GM21390 (cell line): ENCODE data around the gene TMEM52.

Experiments
- ATAC-seq: cut with Tn5 transposase; IDR thresholded peaks from one replicate; pipeline ENCODE4 v1.9.1; 2021; ENCODE audit not compliant: unreplicated experiment

The TMEM52 gene

DNA sequence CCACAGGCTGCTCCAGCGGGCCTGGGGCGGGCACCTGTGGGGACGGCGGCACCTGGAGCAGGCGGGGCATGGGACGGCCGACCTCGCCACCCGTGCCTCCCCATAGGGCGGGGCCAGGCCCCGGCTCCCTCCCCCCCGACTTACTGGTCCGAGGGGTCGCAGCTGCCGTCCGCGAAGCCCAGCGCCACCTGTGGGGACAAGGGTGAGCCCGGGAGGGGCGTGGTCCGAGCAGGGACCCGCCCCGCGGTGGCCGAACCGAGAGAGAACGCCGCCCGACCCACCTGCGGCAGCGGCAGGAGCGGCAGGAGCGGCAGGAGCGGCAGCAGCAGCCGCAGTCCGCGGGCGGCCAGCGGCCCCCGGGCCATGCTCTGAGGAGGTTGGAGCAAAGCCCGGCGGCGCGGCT, at the start of gene TMEM52:
TSS of gene TMEM52 (minus strand) at position 379 of the 403 bp plus-strand sequence. CDS start at position 365, 14 bp downstream.
- peak; percentile 25 for ATAC-seq

DNA sequence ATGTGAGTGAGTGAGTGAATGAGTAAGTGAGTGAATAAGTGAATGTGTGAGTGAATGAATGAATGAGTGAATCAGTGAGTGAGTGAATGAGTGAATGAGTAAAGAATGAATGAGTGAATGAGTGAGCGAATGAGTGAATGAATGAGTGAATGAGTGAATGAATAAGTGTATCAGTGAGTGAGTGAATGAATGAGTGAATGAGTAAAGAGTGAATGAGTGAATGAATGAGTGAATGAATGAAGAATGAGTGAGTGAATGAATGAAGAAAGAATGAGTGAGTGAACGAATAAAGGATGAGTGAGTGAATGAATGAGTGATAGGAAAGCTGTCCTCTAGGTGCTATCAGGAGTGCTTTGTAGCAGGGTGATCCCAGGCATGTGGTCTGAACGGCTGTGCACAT, 48.8 kb upstream of the TMEM52 start:
- ATAC-seq, result no peak

DNA sequence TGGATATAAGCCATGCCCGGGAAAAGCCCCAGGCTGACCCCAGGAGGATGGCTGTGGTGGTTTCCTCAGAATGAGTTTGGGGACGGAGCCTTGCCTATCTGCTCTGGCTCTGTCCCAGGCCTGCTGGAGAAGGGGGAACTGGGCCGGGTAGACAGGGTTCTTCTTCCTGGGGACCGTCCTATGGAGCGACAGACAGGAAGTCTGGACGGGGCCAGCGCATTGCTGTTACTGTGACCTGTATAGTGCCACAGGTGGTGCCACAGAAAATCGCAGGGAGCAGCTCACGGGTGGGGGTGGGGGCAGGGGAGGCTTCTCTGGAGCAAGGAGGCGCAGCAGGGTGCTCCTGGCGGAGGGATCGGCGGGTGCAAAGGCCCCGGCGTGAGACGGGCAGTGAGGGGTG, 48.1 kb upstream of the TMEM52 start:
- no peak for ATAC-seq

DNA sequence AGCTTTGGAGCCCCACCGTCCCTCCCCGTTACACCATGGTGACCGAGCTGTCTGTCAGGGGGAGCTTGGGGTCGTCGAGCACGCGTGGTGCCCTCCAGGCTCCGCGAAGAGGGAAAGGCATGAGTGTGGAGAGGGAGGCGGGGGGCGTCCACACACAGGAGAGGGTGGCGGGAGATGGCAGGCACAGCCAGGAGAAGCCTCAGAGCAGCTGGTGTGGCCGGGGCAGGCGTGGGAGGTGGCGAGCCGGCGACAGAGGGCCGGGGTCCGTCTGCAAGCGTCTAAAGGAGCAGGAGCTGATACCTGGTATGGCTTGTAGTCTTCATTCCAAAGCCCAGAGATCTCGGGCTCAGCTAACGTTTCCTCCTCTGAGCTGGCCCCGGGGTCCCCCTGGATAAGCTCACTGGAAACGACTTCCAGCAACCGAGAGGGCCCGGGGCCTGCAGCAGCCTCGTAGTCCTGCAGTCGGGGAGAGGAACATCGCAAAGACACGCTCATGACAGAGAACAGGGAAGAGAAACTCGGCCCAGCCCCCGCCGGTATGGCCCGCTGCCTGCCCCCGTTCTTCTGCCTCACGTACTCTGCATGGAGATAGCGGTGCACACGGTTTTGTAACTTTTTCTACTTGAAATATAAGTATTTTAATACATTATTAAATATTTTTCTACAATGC, 47.1 kb upstream of the TMEM52 start:
- ATAC-seq, result no peak

DNA sequence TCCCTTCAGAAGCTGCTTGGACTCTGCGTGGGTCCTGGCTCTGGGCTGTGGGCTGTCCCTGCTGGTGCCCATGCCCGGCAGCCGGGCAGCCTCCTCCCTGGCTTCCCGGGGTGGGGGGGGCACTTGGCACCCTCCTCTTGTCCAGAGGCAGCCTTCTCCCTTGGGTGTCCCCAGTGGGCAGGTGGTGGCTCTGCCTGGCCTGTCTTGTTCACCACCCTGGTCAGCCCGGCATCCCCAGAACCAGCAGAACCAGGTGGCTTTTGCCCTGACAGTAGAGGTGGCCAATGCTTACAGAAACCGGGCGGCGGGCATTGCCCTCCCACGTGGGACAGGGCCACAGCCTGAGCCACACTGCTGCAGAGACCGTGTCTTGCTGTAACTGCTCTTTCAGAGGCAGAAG, 46.5 kb upstream of the TMEM52 start:
- no peak for ATAC-seq

DNA sequence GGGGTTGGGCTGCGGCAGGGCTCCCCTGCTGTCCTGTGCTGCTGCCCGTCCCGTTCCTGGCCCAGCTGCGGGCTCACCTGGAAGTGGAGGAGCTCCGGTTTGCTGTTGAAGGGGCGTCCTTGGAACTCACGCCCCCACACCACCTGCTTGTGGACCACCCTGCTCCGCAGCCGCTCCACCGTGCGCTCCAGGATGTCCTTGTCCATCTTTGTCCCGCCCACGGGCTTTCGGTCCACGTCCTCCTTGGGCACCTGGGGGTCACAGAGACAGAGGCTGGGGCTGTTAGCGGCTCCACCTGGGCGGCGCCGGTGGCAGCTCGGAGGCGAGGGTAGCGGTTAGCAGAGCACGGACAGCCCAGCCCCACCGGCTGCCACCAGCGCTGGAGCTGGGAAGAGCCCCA, 45.7 kb upstream of the TMEM52 start:
- no peak for ATAC-seq

DNA sequence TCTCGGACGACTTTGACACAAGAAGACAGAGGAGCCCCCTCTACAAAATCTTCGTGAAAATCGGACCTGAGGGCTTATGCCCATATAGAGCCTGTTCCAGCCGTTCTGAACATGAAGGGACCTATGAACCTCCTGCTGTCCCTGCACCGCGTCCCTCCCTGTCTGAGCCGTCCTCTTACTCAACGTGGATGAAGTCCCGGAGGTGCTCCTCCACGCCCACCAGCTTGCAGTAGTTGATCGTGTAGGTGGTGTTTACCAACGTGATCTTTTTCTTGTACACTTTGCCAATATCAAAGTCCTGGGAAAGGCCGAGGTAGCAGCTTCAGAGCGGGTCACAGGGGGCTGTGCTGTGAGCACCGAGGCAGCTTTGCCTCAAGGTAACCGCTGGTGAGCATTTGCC, 44.5 kb upstream of the TMEM52 start:
- ATAC-seq, result no peak

DNA sequence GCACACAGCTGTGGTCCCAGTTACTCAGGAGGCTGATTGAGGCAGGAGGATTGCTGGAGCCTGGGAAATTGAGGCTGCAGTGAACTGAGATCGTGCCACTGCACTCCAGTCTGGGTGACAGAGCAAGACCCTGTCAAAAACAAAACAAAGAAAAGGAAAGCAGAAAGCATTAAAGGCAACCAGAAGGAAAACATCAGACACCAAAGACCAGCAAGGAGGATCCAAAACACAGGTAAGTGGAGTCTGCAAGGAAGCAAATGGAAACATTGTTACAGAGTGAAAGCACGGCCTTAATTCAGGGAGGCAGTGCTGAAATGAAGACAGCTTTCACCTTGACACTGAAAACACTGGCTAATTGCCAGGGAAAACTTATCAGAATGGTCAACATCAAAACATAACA, 43.7 kb upstream of the TMEM52 start:
- ATAC-seq, result no peak

DNA sequence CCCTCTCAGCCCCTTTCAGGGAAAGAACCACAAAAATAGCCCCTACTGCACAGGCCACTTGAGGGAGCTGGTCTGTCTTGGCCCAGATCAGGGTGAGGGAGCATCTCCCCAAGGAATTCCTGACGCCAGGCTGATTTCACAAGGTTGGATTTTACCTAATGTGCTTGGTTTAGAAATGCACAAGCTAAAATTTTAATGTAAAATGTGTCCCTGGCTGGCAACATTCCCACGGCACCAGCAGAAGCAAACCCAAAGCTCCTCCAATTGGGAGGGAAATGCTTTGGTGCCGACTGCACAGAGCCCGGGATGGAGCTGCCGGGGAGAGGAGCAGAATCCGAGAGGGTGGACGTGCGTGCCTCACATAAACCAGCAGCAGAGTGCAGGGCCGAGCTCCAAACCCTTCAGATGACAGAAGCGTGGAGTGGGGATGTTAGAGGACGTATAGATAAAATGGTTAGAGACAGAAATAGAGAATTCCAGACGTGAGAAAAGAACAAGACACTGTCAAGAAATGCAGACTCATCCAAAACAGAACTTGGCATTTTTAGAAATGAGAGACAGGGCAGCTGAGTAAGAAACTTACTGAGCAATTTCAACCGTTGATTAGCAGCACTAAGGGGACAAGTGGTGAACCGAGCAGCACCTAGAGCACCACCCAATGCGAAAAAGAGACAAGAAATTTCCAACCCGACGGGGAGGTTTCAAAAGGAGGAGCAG, 41.6 kb upstream of the TMEM52 start:
- ATAC-seq, result no peak

DNA sequence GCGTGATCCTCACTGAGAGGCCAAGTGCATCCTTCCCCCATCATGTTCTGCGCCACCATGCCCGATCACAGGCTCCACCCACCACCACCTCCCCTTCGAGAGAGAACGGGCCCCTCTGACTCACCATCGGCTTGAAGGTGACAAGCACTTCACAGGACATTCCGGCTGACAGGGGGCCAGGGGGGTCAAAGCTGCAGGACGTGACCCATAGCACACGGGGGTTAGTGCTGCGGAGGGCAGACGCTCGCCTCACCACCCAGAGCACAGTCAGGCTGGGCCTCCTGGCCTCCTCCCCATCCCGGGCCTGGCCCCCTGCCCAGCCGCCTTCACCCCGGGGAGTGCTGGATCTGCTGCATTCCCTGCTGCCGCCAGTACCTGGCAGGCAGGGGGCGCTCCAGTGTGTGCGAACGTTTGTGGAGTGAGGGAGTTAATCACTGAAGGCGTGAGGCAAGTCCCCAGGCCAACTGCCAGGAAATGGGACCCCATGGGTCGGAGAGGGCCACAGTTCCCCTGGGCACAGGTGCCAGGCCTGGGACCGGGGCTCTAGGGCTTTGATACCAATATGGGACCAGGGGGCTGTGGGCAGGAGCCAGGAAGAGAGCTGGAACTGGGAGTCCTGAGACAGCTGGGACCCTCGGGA, 40.9 kb upstream of the TMEM52 start:
- no peak for ATAC-seq

DNA sequence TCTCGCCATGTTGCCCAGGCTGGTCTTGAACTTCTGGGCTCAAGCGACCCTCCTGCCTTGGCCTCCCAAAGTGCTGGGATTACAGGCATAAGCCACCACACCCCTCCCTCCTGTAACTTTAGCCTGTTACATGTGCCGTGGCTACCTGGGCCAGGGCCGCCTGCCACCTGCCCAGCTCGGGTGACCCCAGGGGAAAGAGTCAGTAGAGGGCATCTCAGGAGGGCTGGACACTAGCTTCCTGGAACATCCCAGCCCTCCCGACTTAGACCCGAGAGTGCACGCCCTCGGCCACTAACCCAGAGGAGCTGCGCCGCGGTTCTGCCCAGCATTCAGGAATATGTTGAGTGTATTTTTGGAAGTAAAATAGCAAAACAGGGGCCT, 40.4 kb upstream of the TMEM52 start:
- ATAC-seq, result no peak

DNA sequence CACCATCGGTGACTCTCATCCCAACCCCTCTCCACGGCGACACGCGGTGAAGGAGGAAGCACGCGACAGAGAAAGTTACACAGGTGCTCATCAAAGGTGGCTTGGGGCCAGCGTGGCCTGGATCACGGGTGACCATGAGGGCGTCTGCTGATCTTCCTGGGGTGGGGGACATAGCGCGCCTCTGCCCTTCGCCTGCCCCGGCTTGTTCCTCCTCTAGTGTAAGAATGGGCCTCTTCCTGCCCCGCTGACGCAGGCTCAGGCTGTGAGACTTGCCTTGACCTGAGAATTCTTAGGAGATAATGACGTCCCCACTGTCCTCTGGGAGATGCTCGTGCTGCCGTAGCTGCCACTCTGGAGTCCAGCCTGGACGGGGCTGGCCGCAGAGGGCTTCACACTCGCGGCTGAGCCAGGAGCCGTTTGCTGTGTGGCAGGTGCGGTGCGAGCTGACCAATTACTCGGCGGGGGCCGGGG, 39.0 kb upstream of the TMEM52 start:
- ATAC-seq, result no peak

DNA sequence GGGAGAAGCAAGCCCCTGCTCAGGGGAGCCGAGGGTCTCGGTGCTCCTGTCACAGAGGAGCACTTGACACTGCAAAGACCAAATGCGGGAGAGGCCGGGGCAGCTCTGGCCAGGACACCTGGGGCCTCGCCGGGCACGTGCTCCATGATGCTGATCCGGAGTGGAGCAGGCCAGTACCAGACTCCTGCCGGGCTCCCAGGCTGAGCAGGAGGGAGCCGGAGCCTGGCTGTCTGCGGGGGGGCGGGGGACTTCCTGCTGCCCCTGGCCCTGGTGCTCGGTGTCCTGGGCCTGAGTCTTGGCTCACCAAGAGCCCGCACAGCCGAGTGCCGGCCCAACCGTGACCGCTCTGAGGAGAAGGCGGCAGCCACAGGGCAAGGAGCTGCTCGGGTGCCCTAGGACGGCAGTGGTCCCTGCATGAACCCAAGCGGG, 38.5 kb upstream of the TMEM52 start:
- no peak for ATAC-seq

DNA sequence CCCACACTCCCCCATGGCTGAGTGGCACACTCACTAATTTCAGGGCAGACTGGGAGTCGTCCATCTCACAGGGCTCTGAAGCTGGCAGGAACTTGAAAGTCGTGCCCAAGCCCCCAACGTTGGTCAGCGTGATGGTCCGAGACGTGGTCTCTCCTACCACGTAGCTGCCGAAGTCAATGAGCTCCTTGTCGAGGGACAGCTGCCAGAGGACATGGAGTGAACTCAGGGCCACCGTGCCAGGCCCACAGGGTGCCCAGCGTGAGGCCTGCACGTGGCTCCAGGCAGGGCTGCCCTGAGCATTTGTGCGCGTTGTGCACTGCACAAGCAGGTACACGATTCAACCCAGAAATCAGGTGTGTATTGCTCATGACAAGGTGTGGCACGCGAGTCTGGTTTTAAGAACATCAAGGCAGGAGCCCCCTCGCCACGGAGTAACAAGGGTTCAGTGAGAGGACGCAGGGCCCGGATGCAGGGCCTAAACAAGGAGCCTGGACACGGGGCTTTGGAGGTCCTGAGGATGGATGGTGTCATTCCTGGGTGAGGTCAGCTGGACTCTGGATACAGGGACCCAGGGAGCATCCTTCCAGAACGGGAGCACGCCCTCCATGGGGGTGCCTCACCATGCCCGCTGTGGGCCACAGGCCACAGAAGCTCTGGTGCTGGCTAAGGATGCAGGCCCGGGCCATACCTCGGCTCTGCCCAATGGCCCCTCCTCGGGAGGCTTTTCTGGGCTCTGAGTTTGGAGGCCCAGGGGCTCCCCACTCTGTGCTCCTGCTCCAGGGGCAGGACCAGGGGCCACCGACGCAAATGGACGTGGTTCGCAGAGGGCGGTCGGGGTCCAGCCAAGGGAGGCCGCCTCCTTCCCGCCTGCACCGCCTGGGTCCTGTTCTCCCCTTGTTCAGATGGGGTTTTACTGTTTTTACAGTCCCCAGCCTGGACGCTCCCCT, 37.8 kb upstream of the TMEM52 start:
- ATAC-seq, result no peak

DNA sequence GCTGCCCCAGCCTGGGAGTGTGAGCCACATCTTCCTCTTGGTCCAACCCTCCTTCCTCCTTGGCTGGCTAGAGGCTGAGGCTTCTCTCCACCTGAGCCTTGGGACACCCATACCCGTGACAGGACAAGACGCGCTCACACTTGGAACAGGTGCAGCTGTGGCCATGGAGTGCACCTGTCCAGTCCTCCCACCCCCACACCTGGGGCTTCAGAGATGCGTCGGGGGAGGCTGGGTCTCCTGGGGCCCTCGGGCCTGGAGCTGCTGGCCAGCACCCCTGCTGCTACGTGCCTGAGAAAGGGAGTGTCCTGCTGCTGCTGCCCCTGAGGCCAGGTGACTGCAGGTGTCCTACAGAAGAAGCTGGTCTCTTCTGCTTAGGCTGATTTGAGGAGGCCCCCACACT, 37.0 kb upstream of the TMEM52 start:
- ATAC-seq, result no peak

DNA sequence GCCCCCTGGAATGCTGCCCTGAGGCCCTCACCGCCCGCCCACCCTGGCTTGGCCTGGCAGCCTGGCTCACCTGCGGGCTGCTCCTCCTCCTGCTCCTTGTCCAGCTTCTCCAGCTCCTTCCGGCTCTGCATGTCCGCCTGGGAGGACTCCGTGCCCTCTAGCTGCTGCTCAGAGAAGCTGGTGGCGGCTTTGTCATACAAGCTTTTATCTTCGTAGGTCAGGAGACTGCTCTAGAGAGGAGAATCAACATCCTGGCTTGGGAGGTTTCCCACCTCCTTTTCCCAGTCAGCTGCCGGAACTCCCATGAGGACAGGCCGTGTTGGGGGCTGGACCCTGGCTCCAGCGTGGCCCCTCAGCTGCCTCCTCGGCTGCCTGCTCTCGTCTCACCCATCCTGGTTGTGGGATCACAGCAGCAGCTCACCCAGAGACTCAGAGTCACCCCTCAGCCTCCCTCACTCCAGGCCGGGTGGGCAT, 36.6 kb upstream of the TMEM52 start:
- ATAC-seq, result no peak

DNA sequence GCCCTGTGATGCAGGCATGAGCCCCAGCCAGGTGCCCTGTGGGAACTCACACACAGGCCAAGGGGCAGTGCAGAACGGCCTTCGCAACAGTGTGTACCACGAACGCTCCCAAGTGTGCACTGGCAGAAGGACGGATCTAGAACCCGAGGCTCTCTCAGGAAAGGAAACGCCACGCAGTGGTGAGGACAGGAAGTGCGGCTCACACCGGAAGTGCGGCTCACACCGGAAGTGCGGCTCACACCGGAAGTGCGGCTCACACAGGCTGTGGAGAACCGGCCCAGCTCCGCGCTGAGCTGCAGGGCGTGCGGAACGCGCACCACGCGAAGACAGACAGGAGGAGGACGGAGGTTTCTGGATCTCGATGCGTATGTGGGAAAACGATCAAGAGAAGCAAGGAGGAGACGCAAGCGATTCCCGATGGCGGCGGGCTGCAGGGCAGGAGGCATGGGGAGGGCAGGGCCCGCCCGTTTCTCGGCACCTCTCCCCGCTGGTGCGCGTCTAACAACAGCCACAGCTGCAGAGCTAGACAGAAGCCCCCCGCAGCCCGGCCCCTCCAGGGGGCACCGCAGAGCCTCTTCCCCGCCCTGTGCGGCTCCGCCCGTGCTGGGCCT, 35.9 kb upstream of the TMEM52 start:
- ATAC-seq, result no peak

DNA sequence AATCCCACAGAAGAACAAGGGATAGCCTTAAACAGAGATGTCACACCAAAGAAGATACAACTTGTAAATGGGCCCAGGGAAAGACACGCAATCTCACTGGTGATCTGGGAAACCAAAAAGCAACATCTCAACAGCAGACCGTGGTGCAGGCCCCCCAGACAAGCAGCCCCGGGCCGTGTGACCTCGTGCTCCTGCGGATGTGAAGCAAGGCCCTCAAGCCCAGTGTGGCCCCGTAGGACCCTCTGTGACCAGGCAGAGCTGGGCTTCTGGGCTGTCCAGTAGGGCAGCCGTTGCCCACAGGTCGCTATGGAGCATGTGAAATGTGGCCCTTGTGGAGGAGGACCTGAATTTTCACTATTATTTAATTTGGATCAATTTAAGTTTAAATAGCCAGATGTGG, 34.9 kb upstream of the TMEM52 start:
- ATAC-seq, result no peak

DNA sequence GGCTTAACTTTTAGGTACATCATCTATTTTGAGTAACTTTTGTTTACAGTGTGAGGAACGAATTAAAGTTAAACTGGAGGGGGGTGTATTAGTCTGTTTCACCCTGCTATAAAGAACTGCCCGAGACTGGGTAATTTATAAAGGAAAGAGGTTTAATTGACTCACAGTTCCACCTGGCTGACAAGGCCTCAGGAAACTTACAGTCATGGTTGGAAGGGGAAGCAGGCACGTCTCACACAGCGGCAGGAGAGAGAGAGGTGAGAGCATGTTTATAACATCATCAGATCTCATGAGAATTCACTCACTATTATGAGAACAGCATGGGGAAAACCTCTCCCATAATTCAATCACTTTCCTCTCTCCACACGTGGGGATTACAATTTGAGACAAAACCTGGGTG, 31.9 kb upstream of the TMEM52 start:
- no peak for ATAC-seq

DNA sequence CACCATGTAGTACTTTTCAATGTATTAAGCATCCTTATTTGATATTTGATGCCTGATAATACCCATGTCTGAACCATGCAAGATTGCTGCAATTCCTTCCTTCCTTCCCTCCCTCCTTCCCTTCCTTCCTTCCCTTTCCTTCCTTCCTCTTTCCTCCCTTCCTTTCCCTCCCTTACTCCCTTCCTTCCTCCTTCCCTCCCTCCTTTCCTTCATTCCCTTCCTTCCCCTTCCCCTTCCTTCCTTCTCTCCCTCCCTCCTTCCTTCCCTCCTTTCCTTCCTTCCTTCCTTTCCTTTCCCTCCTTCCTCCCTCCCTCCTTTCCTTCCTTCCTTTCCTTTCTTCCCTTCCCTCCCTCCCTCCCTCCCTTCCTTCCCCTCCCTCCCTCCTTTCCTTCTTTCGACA, 29.7 kb upstream of the TMEM52 start:
- no peak for ATAC-seq

DNA sequence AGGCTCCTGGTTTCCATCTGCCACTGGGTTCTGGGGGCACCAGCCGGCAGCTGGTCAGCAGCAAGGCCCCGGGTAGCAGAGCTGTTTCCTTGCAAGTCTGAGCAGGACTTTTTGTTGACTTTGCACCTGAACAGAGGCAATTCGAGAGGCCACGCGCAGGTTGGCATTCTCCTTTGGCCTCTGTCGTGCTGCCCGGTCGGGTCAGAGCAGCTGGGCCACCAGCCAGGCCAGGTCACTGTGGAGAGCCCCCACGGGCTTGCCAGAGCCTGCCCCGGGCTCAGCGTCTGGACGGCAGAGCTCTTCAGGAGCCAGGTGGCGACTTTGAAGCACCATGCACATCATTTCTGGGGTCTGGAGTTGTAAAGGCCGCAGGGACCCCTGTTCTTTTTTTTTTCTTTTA, 28.4 kb upstream of the TMEM52 start:
- no peak for ATAC-seq
